ENCODE data around the gene PHYKPL.
A peak's percentile ranks its signal among the peaks of the same experiment; 100 is the strongest.

The PHYKPL gene

DNA sequence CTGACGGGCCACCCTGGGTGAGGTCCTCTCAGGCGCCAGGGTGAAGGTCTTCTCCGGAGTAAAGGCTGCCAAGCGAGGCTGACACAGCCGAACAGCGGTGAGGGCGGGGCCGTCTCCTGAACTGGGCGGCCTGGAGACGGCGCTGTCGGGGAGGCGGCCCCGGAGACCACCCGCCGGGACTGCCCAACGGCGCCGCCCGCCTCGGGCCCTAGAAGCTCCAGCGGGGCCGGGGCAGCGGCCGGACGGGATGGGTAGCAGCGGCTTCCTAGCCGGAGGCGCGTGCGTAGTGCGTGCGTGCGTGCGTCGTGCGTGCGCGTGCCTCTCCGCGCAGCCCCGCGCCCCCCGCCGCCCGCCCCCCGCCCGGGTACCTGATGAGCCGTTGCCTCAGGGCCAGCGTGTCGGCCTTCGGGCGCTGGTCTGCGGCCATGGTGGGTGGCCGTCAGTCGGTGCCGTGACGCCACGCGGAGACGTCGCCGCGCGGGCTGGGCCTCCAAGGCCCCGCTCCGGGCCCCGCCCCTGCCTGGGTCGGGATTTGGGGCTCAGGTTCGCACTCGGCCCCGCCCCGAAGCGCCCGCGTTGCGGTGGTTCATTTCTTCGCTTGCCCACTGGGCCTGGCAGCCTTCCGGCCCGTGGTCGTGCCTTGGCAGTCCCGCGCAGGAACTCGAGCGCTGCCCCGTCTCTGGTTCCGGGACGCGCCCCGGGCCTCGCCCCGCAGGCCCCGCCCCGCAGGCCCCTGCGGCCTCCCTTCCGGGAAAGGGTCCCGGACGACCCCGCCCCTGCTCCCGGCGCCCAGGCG, at the start of gene PHYKPL:
Gene PHYKPL, minus strand, starts transcription at position 679 of the 796 bp plus-strand sequence. Its CDS starts 252 bp downstream, at position 427.
- peak; percentile 32 for DNase-seq (ENCODE audit: low read depth)

DNA sequence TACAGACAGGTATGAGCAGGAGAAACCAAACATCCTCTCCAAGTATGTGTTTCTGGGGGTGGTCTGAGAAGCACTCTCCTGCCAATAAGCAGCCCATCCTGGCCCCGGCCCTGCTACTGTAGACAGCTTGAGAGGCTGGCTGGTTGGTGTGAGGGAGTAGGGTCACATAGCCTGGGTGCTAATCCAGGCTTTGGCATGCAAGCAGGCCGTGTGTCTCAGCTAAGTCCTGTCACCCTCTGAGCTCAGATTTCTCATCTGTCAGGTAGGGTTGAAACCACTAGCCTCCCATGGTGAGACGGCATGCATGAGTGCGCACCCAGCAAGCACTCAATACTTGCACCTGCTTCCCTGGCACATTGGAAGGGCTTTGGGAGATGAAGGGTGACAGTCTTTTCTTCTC, 49.8 kb upstream of the PHYKPL start:
- DNase-seq (ENCODE audit: low read depth) = no peak

DNA sequence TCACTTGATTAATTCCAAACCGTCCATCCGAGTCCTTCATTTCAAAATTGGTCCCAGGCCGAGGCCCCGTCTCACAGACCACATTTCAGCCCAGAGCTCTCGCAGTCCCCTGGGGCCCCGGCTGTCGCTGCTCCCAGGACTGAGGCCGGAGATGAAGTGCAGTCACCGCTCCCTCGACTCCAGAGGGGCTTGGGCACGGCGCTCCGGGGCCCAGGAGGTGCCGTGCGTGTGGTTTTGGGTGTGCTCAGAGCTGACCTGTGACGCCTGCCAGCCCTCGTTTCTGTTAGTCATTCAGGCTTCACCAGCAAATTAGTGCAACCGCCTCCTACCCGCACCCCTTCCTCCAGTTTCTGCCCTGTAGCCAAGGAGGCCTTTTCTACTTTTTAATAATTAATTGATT, 48.7 kb upstream of the PHYKPL start:
- no peak for DNase-seq (ENCODE audit: low read depth)

DNA sequence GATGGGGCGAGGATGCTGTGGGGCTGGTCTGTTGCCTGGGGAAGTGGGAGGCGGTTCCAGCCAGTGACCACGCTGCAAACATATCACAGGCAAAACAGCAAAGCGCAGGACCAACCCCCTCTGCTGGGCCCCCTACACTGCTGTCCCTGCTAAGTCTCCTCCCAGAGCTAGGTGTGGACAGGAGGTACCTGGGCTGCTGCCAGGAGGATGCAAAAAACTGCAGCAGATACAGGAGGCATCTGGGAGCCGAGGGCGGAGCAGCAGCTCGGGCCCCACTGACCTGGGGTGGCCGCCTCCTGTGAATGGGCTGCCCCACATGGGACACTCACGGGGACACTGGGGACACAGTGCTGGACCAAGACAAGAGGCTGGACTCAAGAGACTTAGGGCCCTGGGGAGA, 48.0 kb upstream of the PHYKPL start:
- DNase-seq (ENCODE audit: low read depth) = no peak

DNA sequence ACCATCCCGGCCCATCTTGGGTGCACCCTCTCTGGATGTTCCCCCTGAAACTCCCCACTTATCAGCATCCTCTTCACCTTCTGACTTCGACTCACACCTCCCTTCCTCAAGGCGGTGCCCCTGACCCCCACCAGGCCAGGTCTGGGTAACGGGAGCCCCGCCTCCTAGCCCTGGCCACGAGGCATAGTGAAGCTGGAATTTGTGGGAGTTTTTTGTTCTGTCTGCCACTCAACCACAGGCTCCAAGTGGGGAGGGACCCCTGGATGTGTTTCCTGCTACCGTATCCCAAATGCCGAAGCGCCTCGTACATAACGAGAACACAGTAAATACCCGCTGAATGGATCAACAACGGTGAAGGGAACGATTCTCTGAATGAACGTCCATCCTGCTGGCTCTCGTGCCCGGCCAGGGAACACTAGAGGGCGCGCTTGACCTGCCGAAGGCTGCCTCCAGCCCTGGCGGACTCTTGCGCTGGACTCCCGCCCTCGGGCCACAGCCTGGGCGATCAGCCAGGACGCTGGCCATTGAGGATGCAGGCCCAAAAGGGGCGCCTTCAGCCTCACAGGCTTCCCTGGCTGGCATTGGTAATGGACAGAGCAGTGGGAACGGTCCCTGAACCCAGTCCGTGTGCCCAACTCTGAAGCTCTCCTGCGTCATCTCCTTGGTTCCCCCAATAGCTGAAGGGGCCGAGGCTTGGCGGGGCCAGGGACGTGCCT, 47.3 kb upstream of the PHYKPL start:
- peak; percentile 55 for DNase-seq (ENCODE audit: low read depth)

DNA sequence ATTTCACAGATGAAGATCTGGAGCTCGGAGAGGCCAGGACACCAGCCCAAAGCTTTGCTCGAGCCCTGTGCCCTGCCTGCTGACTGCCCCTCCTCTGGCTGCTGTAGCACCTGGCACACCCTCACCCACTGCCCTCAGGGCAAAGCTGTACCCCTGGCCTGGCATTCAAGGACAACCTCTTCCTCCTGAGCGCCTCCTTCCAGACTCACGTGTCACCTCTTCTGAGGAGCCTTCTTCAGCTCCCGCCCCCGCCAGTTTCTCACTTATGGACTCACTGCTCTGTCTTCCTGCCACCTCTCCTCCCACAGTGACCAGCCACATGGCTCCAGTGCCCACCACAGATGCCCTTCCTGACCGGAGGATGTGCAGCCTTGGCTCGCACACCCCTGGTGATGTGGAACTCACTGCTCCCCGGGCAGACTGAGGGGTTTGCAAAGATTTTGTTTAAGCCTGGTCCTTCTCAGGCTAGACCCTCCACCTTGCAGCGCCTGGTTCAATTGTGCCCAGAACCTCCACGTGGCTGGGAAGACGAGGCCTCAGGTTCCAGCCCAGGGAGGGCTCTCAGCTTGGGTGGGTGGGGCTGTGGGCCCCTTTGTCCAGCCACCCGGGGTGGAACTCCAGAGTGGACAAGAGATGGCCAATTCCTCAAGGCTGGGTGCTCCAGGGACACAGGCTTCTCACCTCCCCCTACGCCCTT, 46.6 kb upstream of the PHYKPL start:
- DNase-seq (ENCODE audit: low read depth) = no peak

DNA sequence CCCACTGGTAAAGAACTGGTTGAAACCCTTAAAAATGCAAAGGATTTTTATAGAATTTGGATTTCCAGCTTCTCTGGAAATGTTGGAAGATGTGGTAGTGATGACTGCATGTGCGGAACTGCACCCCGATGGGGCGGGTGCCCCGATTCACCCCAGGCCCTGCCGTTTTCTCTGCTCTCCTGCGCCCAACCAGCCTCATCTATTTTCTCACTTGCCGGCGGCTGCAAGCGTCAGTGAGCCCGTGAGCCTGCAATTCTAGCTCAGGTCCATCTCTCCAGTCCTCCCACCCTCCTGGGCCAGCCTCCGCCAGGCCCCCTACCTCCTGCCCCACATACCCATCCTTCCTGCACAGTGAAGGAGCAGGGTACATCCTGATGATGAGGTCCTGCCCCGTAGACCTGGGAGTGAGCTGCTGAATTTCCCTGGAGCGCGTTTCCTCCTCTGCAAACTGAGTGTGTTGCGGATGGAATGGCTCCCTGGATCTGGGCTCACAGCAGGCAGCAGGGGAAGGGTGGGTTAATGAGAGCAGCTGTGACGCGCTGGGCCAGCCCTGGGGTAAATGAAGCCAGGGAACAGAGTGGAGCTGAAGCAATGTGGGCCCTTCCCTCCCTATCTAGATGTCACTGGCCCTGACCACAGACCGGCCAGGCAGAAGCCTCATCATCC, 45.9 kb upstream of the PHYKPL start:
- DNase-seq (ENCODE audit: low read depth) = no peak

DNA sequence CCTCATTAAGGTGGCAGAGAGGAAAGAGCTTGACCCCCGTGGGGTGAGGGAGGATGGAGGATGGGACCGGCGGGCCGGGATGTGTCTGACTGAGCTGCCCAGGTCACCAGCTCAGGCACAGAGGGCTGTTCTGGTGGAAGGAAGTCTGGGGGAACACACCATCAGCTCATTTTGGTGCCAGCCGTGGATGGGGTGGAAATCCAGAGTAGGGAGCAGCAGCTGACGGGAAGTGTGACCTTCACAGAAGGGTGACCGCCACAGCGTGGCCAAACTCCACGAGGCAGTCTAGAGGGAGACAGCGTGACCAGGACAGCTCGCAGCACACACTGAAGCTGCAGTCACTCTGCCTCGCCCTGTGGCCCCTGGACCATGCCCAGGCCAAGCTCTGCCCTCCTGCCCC, 45.3 kb upstream of the PHYKPL start:
- DNase-seq (ENCODE audit: low read depth) = no peak

DNA sequence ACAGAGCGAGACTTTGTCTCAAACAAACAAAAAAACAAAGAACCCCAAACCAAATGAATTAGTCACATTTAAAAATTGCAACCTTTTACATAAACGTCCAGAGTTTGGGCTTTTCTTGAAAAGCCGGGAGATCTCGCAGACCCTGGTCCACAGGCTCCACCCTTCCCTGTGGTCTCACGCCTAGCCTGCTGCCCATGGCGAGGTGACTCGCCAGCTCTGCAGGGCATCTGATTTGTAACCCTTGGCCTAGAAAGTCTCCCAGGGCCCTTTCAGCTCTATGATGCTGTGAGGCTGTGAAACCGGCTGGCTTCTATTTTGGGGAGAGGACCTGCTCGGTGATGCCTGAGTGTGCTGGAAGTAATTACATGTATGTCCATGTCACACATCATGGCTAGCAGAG, 44.7 kb upstream of the PHYKPL start:
- no peak for DNase-seq (ENCODE audit: low read depth)

DNA sequence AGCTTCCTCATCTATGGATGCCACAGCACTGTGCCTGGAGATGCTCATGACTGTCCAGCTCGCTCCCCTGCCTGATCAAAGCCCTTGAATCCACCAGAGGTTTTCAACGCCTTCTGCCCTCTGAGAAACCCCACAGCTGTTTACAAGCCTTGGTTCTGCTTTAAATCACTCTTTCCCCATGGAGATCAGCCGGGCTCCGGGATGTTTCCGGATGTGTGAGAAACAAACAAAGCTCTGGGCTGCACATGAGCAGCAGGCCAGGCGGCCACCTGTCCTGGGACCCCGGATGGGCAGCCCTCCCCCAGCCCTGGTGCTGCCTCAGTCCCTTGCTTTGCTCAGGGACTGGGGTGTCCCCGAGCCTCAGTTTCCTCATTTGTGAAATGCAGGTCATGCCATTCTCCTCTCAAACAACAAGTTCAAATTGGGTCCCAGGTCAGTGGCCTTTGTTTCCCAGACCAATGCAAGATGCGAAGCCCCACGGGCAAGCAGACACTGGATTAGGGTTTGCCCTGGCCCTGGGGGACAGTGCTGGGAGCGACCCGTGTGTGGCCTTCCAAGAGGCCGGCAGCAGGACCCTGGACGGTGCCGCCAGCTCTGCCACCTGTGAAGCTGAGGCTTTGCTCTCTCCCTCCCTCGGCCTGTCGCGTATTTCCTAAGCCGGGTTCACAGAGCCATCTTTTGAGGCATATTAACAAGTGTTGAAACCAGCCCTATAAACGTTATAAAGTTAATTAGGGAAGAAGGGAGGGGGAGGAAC, 42.4 kb upstream of the PHYKPL start:
- DNase-seq (ENCODE audit: low read depth) = no peak

DNA sequence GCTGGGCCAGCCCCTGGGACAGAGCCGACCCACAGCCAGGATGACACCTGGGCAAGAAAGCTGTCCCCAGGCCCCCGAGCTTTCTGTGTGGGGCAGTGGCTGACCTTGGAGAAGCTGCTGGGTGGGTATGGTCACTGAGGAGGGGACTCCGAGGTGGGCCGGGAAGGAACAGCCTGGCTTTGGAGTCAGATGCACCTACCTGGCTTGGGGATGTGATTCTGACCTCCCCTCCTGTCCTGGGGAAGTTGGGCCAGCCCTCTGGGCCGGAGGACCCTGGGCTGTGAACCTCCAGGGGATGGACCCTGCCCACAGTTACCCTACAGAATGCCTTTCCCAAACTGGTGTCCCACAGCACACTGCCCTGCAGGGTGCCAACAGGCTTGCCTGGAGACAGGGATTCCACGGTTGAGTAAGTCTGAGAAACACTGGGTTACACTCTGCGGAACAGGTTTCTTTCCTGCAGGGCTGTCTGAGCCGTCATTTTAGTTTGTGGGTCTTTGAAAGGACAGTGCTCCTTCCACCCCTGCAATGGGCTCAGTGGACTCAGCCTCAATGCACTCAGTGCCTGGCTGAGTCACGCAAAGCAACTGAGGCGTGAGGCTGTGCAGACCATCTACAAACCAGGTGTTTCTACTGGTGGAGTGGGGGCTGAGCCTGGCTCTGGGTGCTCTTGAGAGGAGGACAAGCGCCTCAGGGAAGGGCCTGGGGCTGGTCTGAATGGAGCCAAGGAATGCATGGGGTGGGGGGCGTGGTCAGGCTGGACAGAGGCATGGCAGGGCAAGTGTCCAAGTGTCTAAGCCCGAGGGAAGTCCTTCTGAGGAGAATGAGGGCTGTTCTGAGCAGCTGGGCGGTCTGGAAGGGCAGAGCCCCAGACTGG, 41.3 kb upstream of the PHYKPL start:
- DNase-seq (ENCODE audit: low read depth) = no peak

DNA sequence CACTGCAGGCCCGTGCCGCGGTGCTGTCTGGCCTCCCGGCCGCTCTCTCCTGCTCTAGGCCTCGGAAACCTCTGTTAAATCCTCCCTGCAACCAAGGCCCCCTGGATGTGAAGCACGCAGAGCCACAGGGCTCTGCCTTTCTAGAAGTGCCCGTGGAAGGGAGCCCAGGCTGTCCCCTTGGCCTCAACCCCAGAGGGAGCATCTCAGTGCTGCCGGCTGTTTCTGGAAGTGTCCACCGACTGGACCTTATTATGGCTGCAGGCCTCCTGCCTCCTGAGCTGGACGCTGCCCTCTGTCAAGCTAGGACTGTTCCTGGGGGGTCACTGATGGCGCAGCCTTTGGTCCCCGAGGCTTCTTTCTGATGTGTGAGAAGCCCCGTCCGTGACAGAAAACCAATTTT, 40.4 kb upstream of the PHYKPL start:
- no peak for DNase-seq (ENCODE audit: low read depth)

DNA sequence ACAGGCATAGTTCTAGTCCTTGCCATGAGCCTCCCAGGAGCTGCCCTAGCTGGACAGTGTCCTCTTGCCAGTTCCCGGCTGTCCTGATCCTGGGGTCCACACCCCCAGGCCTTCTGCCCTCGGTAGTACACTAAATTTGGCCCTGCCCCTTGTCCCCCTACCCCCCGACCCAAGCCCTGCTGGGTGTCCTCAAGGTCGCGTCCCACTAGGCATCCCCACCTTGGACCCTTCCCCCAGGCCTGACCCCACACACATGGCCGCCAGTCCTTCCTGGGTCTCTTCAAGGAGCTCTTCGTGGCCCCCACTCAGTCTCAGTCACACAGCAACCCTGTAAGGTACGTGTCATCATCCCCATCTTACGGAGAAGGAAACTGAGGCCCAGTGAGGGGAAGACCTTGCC, 40.0 kb upstream of the PHYKPL start:
- no peak for DNase-seq (ENCODE audit: low read depth)

DNA sequence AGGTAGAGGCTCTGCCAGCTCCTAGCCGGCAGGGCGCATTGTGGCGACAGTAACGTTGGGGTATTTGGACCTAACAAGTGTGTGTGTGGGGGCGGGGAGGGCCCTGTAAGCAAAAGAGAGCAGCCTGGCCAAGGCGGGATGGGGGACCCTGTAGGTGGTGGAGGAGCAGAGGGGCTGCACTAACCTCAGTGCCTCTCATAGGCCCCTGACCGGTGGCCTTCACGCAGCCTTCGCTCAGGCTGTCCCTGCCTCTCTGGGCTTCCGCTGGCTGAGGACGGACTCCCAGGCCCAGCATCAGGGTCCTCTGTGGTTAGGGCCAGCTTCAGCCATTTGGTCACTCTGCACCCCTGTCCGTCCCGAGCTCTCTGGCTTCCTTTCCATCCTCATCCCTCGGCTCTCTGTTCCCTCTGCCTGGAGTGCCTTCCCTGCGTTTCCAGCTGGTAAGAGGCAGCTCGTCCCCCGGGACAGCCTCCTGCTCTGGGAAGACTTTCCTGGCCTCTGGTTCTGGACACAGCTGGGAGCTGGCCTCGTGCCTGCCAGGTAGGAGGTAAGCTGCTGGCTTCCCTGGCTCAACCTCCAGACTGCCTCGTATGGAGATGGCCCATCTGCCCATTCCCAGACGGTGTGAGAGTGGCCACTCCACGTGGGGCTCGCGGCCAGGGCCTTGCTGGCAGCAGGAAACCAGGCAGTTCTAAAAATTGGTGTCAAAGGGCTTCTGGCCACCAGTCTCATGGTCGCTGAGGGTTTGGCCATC, 39.3 kb upstream of the PHYKPL start:
- no peak for DNase-seq (ENCODE audit: low read depth)

DNA sequence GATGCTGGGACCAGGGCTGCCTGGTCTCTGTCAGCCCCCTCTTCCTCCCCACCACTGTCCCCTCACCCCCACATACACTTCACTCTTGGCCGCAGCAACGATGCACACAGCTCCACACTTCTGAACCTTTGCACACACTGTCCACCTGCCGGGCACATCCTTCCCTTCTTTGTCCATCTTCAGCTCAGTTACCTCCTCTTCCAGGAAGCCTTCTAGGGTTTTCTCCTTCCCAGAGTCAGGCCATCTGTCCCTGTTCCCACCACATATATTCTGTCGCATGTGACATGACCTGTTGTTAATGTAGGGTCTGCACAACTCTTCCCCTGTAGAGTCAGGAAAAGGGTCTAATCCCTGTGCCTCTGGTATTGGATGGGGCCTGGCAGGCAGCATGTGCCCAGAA, 38.6 kb upstream of the PHYKPL start:
- no peak for DNase-seq (ENCODE audit: low read depth)

DNA sequence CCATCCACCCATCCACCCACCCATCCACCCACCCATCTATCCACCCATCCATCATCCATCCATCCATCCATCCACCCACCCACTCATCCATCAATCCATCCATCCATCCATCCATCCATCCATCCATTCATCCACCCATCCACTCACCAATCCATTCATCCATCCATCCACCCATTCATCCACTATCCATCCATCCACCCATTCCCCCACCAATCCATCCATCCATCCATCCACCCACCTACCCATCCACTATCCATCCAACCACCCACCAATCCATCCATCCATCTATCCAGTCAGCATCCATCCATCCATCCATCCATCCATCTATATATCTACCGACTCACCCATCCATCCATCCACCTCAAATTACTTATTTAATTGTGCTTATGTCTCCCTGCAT, 36.9 kb upstream of the PHYKPL start:
- DNase-seq (ENCODE audit: low read depth) = no peak

DNA sequence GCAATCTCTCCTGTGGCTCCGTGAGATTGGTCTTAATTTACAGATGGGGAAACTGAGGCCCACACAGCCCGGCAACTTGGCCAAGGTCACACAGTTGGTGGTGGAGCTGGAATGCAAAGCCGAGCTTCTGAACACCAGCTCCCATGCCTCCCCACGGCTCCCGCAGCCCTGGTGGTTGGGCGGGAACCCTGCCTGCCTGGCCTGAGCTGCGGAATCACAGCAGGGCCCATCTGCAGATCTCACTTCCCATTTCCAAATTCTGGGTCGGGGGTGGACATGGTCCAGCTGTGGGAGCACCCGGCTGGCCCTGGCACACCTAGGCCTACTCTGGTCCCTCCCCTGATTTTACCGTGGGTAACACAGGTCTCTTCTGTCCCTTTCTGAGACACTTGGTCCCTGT, 35.3 kb upstream of the PHYKPL start:
- no peak for DNase-seq (ENCODE audit: low read depth)

DNA sequence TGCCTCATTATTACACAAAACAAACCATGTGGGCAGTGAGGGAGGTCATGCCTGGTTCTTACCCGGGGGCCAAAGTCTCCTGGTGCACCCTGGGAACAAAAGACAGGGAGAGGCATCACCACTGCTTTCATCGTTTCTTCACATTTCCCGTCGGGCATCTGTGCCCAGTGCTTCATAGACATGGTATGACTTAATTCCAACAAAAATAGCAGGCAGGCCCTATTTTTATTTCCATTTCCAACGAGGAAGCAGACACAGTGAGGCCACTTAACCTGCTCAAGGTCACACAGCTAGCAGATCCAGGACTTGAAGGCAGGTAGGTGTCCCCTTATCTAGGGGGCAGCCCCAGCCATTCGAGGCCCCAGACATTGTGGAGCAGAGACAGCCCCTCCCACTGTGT, 34.6 kb upstream of the PHYKPL start:
- no peak for DNase-seq (ENCODE audit: low read depth)

DNA sequence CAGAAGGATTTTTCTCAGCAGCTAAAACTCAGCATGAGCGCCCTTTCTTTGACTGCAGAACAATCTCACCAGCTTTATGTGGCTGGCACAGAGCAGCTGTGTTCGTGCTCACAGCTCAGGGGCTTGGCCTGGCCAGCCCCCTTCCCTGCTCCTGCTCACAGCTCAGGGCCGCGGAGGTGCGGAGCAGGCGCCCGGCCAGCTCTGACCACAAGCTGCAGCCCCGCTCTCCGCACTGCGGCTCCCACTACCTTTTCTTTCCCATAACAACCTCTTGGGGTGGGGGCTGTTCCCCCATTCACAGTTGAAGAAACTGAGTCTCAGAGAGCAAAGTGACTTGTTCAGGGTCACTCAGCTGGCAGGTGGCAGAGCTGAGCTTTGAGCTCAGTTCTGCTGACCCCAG, 34.0 kb upstream of the PHYKPL start:
- no peak for DNase-seq (ENCODE audit: low read depth)

DNA sequence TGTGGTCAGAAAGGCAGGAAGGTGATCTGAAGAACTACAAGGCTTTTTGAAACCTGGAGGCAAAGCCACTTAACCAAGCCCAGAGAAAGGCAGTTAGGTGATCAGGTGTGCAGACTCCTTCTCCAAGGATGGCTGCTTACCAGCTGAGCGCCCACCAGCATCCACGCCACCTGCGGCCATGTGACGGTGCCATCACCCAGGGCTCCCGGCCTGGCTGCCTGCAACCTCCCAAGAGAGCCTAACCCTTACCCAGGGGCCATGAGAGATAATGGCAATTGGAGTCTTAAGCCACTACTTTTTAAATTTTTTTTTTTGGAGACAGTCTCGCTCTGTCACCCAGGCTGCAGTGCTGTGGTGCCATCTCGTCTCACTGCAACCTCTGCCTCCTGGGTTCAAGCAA, 33.1 kb upstream of the PHYKPL start:
- DNase-seq (ENCODE audit: low read depth) = no peak

Measured in fibroblast of the conjunctiva (primary cell).